B cell (primary cell): ENCODE data around the gene FXYD3. TPM values are rescaled to one million over a fixed set of nuclear protein-coding genes. Genes with fewer than 3 reads are reported as not detected.

Experiments used
- ATAC-seq: fragments of 200-7000 bp; cut with Tn5 transposase; one replicate; pipeline ENCODE4 v1.10.0; 2021; ENCODE audit warnings: low read depth, mild to moderate bottlenecking, moderate number of reproducible peaks, moderate library complexity
- CTCF ChIA-PET: fragments of 350-600 bp; sonication (Branson Sonifier 250); formaldehyde crosslinking; loops from one replicate; lab custom pipeline; 2021; ENCODE audit warnings: antibody characterized with exemption, inconsistent platforms; lab: Charles Lee
- POLR2A ChIA-PET: fragments of 350-600 bp; sonication (Branson Sonifier 250); formaldehyde crosslinking; loops from one replicate; lab custom pipeline; 2021; ENCODE audit warnings: antibody characterized with exemption; lab: Charles Lee
- DNase-seq: peaks from one replicate; pipeline ENCODE4 v3.0.0; 2013
- H2AFZ ChIP-seq: 2 replicates; pipeline ENCODE4 v1.6.1; 2012; ENCODE audit warnings: mild to moderate bottlenecking, low read depth, low read length; ENCODE audit not compliant: insufficient read depth, poor library complexity, severe bottlenecking
- H3K27ac ChIP-seq, 2 donors: 1 replicate in 1 of 2; 2 replicates in 1 of 2; pipeline ENCODE4 v1.5.1; 2012 to 2013; ENCODE audit warnings: low read length in 2 of 2, mild to moderate bottlenecking in 2 of 2, moderate library complexity in 1 of 2
- H3K27me3 ChIP-seq, 4 experiments: fragments of 200-600 bp in 1 of 4; sonication (generic) in 1 of 4; replicated peaks in 1 of 4; 1 replicate in 2 of 4; 2 replicates in 2 of 4; pipeline versions ENCODE4 v1.6.1 to v1.7.0; 2013 to 2016; ENCODE audit warnings: low read length in 3 of 4, mild to moderate bottlenecking in 2 of 4, mixed read lengths in 1 of 4, moderate library complexity in 1 of 4; ENCODE audit not compliant: insufficient read depth in 4 of 4, control insufficient read depth in 3 of 4; ENCODE audit errors: control extremely low read depth in 1 of 4
- H3K36me3 ChIP-seq, 2 experiments: replicated peaks in 1 of 2; 1 replicate in 1 of 2; 2 replicates in 1 of 2; pipeline versions ENCODE4 v1.6.1 to v1.7.1; 2013; ENCODE audit warnings: low read length in 1 of 2; ENCODE audit not compliant: insufficient read depth in 2 of 2, control insufficient read depth in 1 of 2; ENCODE audit errors: control extremely low read depth in 1 of 2, extremely low read depth in 1 of 2
- H3K4me1 ChIP-seq, 2 donors: fragments of 200-600 bp in 1 of 2; sonication (generic) in 1 of 2; 1 replicate in 1 of 2; 2 replicates in 1 of 2; pipeline versions ENCODE4 v1.5.1 to v1.6.1; 2013 to 2017; ENCODE audit warnings: low read length in 2 of 2; ENCODE audit not compliant: control insufficient read depth in 2 of 2, insufficient read depth in 2 of 2
- H3K4me2 ChIP-seq: replicated peaks from 2 replicates; pipeline ENCODE3; 2012; ENCODE audit warnings: mild to moderate bottlenecking, low read depth, low read length; ENCODE audit not compliant: poor library complexity, severe bottlenecking
- H3K4me3 ChIP-seq, 5 experiments: fragments of 200-600 bp in 1 of 5; sonication (generic) in 1 of 5; 1 replicate in 3 of 5; 2 replicates in 2 of 5; pipeline versions ENCODE4 v1.5.1 to v1.7.0; 2011 to 2016; ENCODE audit warnings: low read length in 4 of 5, mild to moderate bottlenecking in 4 of 5, low read depth in 2 of 5, control low read depth in 1 of 5, moderate library complexity in 1 of 5; ENCODE audit not compliant: insufficient read depth in 1 of 5; ENCODE audit errors: control extremely low read depth in 1 of 5, extremely low read depth in 1 of 5
- H3K79me2 ChIP-seq: fragments of 200-600 bp; sonication (generic); one replicate; pipeline ENCODE4 v1.6.0; 2016; ENCODE audit warnings: low read length; ENCODE audit not compliant: control insufficient read depth, insufficient read depth
- H3K9ac ChIP-seq: fragments of 200-600 bp; sonication (generic); 2 replicates; pipeline ENCODE4 v1.6.1; 2017; ENCODE audit warnings: mild to moderate bottlenecking, low read length, moderate library complexity
- H3K9me3 ChIP-seq, 3 donors: one replicate each; pipeline versions ENCODE4 v1.6.1 to v1.7.1; 2013; ENCODE audit warnings: low read length in 2 of 3; ENCODE audit not compliant: control insufficient read depth in 2 of 3, insufficient read depth in 1 of 3; ENCODE audit errors: control extremely low read depth in 1 of 3
- H4K20me1 ChIP-seq: 2 replicates; pipeline ENCODE4 v1.6.0; 2012; ENCODE audit warnings: mild to moderate bottlenecking, low read length; ENCODE audit not compliant: insufficient read depth, control insufficient read depth, poor library complexity, severe bottlenecking
- H3K27ac Mint-ChIP-seq: one replicate; pipeline ENCODE4 v1.8.0; 2021; ENCODE audit warnings: mixed read lengths
- H3K27me3 Mint-ChIP-seq: one replicate; pipeline ENCODE4 v1.8.0; 2021; ENCODE audit warnings: mixed read lengths
- H3K4me1 Mint-ChIP-seq: one replicate; pipeline ENCODE4 v1.8.0; 2021; ENCODE audit warnings: mixed read lengths
- H3K4me3 Mint-ChIP-seq: one replicate; pipeline ENCODE4 v1.8.0; 2021; ENCODE audit warnings: mixed read lengths
- H3K9me3 Mint-ChIP-seq: one replicate; pipeline ENCODE4 v1.8.0; 2022; ENCODE audit warnings: mixed read lengths; ENCODE audit not compliant: insufficient read depth
- CTCF ChIP-seq: fragments of 200-600 bp; IDR thresholded peaks from one replicate; pipeline ENCODE4 v1.8.0; 2022; ENCODE audit warnings: antibody characterized with exemption, mild to moderate bottlenecking
- EZH2 ChIP-seq: IDR thresholded peaks from 2 replicates; pipeline ENCODE4 v1.6.1; 2012; ENCODE audit warnings: borderline replicate concordance, low read depth, mild to moderate bottlenecking, moderate library complexity, low read length; ENCODE audit not compliant: insufficient read depth, poor library complexity, severe bottlenecking
- WGBS: methylation state at CpG from one replicate; pipeline ENCODE4 v1.1.5; 2013; ENCODE audit warnings: missing lambda C conversion rate; ENCODE audit not compliant: insufficient coverage; 5-methylcytosine and 5-hydroxymethylcytosine counted together
- intact Hi-C: fragments of 100-400 bp; cut with micrococcal nuclease; formaldehyde crosslinking; loops from one replicate; pipeline ENCODE4 v1.10.0; 2022
- polyA plus RNA-seq: library from polyadenylated mRNA; depleted of rRNA; stranded (reverse); fragments of >200 nt; gene quantifications from 2 replicates; pipeline ENCODE4 v1.2.3, GENCODE V29; 2012
- total RNA-seq, 2 donors: library from RNA; stranded (reverse); fragments of 120-200 nt in 1 of 2; gene quantifications; 1 replicate in 1 of 2; 2 replicates in 1 of 2; pipeline versions ENCODE4 v1.2.3 to v1.2.4, GENCODE V29; 2013 to 2022

Gene FXYD3
- total and polyA plus RNA-seq, 2 donors (not counting 1 experiment from before 2014, with no cell fraction given): not detected

- intact Hi-C loops: no loop called here
- no peak overlapping the region for H3K9ac ChIP-seq
- peaks cover 0 to 15% (median 0%) of the 10 kb centered on the region in 4 experiments for H3K27me3 ChIP-seq
- H3K4me3 ChIP-seq: no peak overlapping the region
- peaks cover 3% of the 10 kb centered on the region in 2 donors for H3K4me1 ChIP-seq
- ChIA-PET CTCF (interaction anchor here (0.9 kb wide), 1 partner anchor 106 kb away, joined by 3 read pairs; no protein-coding TSS in a partner anchor), POLR2A (no interaction called here)
- H3K4me1 Mint-ChIP-seq: peaks cover 2% of the 10 kb centered on the region
- no peak for DNase-seq
- no peaks in the 10 kb centered on the region for H3K36me3 ChIP-seq
- no peaks in the 10 kb centered on the region for H3K79me2 ChIP-seq
- peaks cover 9% of the 10 kb centered on the region for H3K27me3 Mint-ChIP-seq
- no peaks in the 10 kb centered on the region for H4K20me1 ChIP-seq
- H3K4me3 Mint-ChIP-seq: no peak overlapping the region
- TF ChIP-seq CTCF (no peak), EZH2 (no peak)
- H3K27ac Mint-ChIP-seq: no peak overlapping the region
- no peak overlapping the region for H2AFZ ChIP-seq
- no peak overlapping the region for H3K27ac ChIP-seq
- H3K9me3 Mint-ChIP-seq: no peaks in the 10 kb centered on the region
- H3K4me2 ChIP-seq: no peak overlapping the region
- no peak for ATAC-seq
- 73% methylated on average over 22 of the region's 22 CpGs for WGBS
- peaks cover 0 to 12% (median 0%) of the 10 kb centered on the region in 3 donors for H3K9me3 ChIP-seq
These were observed 6.1 kb upstream of the FXYD3 start for GRCh38 chr19:35109395-35110112.

- intact Hi-C loops: no loop called here
- POLR2A ChIA-PET: no interaction called here
- DNase-seq (no peak), ATAC-seq (no peak)
- CTCF ChIA-PET: interaction anchor here (0.7 to 1.0 kb wide), 4 partner anchors 13 to 104 kb away, joined by 3 read pairs; no protein-coding TSS in a partner anchor
- Mint-ChIP-seq H3K9me3 (no peaks in the 10 kb centered on the region), H3K4me3 (no peak overlapping the region), H3K27ac (no peak overlapping the region), H3K4me1 (peaks cover 8% of the 10 kb centered on the region), H3K27me3 (peaks cover 11% of the 10 kb centered on the region)
- H3K27me3 ChIP-seq: peaks cover 0 to 27% (median 2%) of the 10 kb centered on the region in 4 experiments
- no peak for TF ChIP-seq EZH2
- TF ChIP-seq CTCF: no peak
- no peak overlapping the region for H3K4me2 ChIP-seq
- no peak overlapping the region for H3K9ac ChIP-seq
- peaks cover 7 to 9% of the 10 kb centered on the region in 2 donors for H3K4me1 ChIP-seq
- peaks cover 0 to 8% (median 0%) of the 10 kb centered on the region in 3 donors for H3K9me3 ChIP-seq
- H3K27ac ChIP-seq: no peak overlapping the region
- H3K79me2 ChIP-seq: no peaks in the 10 kb centered on the region
- H2AFZ ChIP-seq: no peak overlapping the region
- H4K20me1 ChIP-seq: no peaks in the 10 kb centered on the region
- no peak overlapping the region for H3K4me3 ChIP-seq
- 87% methylated on average over 4 of the region's 9 CpGs for WGBS
- H3K36me3 ChIP-seq: no peaks in the 10 kb centered on the region
These were observed 4.6 kb upstream of the FXYD3 start for GRCh38 chr19:35110974-35111373.
